Fibroblast of skin of left quadriceps (primary cell): ENCODE measurements around the gene RAB7A.

Source experiments
- DNase-seq, 2 experiments: peaks; one replicate each; pipeline ENCODE4 v3.0.0-alpha.2; 2013; ENCODE audit warnings: low read depth in 2 of 2

RAB7A gene

GRCh38 chr3:128726023-128727016, at the start of gene RAB7A:
Gene RAB7A (plus strand): TSS chr3:128726183. CDS start chr3:128795368, 69,185 bp downstream.
- DNase-seq, result peak; percentile 96

- no peak for DNase-seq
These were observed 46.6 kb upstream of the RAB7A start for GRCh38 chr3:128679338-128679737.

DNA sequence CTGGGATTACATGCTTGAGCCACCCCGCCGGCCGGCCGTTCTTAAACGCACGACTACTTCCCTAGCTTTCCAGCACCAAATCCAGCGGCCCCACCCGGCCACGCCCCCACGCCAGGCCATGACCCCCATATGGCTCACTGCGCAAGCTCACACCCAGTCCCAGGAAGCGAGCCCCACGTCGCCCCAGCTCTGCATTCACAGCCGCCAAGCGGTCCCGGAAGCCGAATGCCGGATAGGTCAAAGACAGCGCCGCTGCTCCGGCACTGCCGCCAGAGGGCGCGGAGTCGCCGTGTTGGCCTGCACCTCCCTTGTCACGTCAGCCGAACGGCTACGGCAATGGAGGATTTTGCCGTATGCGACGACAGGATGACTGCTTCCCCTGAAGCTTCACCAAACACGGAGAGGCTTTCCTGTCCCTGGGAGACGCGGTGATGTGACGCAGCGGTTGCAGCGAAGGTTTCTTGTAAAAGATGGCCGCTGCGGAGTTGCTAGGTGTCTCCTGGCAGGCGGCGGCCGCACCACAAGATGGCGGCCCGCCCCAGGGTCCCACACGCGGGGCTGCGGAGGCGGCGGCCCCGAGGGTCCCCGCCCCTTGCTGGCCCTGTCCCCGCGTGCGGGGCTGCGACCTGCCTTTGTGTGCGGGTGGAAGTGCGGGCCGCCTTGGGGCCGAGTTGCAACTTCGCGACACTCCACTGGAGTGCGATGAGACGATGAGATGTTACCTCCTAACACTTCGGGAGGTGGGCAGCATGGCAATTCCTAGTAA, 45.2 kb upstream of the RAB7A start:
- peak; percentile 90 to 92 for DNase-seq

GRCh38 chr3:128681369-128681829, 44.6 kb upstream of the RAB7A start:
- DNase-seq, result no peak

DNA sequence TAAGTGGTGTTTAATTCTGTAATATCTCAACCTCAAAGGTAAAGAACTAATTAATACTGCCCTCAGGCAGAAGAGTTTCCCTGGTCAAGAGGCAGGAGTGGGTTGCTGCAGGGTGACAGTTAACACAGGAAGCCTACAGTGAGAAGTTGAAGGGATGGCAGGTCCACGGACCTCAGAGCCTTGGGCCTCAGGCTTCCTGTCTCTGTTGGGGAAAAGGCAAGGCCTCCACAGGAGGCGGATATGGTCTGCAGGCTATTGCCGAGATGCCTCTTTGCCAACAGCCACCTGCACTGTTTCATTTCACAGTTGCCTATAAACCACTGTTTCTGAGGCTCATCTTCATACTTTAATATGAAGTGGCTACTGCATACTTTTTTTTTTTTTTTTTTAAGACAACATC, 42.0 kb upstream of the RAB7A start:
- DNase-seq, result no peak

DNA sequence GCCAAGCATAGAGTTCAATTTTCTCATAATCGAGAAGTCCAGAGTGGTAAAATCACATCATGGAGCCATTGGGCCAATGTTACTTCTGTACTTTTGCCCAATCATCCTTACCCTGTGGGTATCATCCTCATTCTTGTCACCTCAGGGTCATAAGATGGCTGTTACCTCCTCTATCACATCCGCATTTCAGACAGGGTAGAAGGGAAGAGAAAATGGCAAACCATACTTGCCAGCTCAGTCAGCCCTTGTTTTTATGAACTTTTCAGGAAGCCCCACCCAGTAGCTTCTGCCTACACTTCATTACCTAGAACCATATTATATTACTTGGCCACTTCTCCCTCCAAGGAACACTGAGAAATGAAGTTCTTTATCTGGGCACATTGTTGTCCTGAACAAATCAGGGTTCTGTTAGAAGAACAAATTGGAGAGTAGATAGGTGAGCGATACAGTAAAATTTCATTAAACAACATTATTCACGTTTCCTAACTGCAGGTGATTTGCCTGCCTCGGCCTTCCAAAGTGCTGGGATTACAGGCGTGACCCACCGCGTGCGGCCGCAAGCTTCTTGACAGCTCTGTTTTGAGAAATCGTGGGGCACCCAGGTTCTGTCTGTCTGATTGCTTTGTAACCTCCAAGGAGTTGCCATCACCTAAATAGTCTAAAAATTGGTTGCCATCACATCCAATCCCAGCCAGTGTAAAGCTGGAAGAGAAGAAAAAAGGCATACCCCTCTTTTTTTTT, 40.8 kb upstream of the RAB7A start:
- DNase-seq, result no peak

DNA sequence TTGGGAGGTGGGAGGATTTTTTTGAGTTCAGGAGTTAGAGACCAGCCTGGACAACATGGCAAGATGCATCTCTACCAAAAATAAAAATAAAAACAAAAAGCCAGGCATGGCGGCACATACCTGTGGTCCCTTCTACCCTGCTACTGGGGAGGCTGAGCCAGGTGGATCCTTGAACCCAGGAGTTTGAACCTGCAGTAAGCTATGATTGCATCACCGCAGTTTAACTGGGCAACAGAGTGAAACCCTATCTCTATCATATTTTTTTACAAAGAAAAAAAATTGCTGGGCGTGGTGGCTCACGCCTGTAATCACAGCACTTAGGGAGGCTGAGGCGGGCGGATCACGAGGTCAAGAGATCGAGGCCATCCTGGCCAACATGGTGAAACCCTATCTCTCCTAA, 39.5 kb upstream of the RAB7A start:
- no peak for DNase-seq

GRCh38 chr3:128689060-128689459, 36.9 kb upstream of the RAB7A start:
- DNase-seq, result no peak

DNA sequence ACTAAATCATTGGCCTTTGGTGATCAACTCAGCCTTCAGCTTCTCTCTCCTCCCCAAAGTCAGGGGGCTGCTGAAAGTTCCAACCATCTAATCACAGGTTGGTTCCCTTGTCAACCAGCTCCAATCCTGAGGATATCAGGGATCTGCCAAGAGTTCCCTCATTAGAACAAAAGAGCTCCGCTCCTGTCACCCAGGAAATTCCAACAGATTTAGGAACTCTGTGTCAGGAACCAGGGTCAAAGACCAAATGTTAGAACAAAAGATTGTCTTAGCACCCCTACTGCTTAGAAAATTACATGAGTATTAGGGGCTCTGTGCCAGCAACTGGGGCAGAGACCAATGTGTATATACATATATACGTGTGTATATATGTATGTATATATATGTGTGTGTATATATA, 32.3 kb upstream of the RAB7A start:
- DNase-seq, result no peak

GRCh38 chr3:128697341-128697740, 28.6 kb upstream of the RAB7A start:
- no peak for DNase-seq

DNA sequence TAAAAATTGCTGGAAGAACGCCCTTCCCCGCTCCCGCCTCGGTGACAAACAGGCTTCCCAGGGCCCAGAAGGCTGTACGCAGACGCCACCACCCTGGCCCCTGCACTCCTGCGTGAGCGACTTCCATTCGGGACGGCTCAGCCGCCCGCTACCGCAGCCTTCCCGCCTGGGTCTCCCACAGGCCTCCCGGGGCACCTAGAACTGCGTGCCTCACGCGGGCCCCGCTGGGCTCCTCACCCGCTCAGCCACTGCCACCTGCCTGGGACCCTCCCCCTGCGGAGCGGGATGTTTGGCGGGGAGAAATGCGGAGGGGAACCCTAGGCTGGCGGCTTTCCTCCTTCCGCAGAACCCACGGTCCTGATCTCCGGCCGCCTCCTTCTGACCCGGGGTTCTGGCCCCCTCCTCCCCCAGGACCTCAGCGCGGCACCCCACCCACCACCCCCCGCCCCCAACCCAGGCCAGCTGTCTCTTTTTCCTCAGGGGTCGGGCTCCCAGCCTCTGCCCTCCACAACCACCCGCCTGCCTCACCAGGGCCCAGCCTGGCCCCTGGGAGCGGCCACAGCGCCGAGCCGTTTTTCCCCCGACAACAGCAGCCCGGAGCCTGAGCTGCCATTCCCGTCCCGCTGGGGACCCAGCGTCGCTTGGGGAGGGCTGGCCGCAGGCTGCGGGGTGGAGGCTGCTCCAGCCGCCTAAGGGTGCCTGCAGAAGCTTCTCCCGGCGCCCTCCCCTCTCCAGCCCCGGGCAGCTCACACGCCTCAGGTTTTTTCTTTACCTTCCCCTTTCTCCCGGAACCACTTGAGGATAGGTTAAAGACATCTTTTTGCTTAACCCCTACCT, 27.6 kb upstream of the RAB7A start:
- no peak for DNase-seq

GRCh38 chr3:128701342-128702212, 24.4 kb upstream of the RAB7A start:
- DNase-seq, result no peak

DNA sequence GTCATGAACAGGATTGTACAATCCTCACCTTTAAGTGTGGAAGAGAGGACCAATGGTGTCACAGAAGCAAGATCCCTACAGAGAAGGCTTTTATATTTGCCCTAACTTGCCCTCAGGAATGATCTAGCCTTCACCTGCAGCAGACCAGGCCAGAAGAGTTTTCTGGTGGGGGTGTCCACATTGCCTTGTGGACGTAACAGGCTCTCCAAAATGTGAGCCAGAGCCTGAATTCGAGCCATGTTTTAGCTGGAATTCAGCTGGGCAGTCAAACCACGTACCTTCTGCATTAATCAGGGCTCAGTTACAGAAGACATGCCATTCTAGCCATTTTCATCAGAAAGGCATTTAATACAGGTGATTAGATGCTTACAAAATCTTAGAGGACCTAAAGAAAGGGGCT, 23.6 kb upstream of the RAB7A start:
- DNase-seq, result no peak

DNA sequence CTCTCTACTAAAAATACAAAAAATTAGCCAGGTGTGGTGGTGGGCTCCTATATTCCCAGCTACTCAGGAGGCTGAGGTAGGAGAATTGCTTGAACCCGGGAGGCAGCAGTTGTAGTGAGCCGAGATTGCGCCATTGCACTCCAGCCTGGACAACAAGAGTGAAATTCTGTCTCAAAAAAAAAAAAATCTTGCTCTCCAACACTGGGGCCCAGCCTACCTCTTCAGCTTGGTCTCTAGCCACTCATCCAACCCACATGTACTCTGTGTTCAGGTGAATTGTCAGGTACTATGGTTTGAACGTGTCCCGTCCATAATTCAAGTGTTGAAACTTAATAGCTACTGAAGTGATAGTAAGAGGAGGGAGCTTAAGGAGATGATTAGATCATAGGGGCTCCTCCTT, 22.4 kb upstream of the RAB7A start:
- no peak for DNase-seq

- no peak for DNase-seq
These were observed 19.8 kb upstream of the RAB7A start for GRCh38 chr3:128706086-128706615.

DNA sequence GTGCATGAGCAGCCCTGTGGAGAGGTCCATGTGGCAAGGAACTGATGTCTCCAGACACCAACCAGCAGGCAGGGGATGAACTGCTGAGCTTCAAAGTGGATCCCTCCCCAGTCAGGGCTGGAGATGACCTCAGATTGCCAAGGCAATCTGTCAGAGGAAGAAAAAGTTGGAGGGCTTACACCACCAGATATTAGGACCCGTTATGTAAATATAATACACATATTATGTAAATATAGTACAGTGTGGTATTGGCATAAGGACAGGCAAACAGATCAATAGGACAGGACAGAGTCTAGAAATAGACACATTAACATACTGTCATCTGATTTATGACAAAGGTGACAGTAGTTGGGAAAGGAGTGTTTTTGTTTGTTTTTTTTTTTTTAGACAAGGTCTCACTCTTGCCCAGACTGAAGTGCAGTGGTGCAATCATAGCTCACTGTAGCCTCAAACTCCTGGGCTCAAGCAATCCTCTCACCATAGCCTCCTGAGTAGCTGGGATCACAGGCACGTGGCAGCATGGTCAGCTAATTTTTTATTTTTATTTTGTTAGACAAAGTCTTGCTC, 18.0 kb upstream of the RAB7A start:
- no peak for DNase-seq

DNA sequence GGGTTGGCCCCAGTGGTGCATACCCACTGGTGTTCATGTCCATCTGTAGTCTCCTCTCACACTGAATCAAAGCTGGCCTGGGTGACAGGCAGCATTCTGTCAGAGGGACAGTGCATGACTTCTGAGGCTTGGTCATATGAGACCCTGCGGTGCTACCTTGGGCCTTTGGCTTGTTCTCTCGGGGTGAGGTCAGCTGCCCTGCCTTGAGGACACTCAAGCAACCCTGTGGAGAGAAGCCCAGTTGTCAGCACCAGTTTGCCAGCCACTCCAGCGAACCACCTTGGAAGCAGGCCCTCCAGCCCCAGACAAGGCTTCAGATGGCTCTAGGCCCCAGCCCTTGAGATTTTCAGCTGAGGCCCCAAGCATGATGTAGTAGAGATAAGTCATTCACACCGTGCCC, 16.9 kb upstream of the RAB7A start:
- no peak for DNase-seq

DNA sequence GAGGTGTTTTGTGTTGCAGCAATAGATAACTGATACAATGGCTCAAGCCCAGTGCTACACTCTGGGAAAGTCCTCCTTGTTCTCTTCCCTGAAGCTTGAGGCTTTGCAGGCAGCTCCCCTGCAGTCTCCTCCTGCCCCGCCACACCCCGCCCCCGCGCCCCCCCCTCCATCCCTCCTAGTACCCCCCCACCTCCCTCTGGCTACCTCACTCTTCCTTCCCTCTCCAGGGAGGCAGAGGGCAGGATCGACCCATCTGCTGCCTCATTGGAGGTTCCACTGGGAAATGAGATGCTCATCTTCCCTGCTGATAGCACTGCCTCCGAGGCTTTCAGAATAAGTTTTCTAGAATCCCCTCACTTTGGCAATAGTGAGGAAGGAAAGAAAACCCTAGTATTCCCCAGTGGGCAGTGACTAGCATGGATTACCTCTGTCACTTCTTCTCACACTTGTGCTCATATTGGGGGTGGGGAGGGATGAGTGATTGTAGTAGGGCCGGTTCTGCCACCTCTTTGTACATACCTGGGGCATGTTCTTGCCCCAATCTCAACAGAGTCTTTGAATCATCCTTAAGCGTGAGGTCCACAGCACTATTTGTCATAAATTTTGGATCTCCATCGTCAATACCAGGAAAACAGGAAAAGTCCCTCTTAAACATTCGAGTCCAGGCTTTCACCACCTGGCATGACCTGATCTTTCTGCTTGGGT, 16.3 kb upstream of the RAB7A start:
- no peak for DNase-seq
